HEK293 (cell line): Measurements from ENCODE around the gene ISOC2.

ENCODE experiments used
- BCL11A ChIP-seq: fragments of 450-650 bp; formaldehyde crosslinking; IDR thresholded peaks from 2 replicates; pipeline ENCODE4 v1.5.1; 2016; ENCODE audit warnings: low read depth, missing biosample characterization, missing genetic modification characterization
- KLF10 ChIP-seq: fragments of 450-650 bp; IDR thresholded peaks from 2 replicates; pipeline ENCODE4 v1.5.1; 2018; ENCODE audit warnings: missing biosample characterization, mild to moderate bottlenecking, missing genetic modification characterization
- KLF9 ChIP-seq: fragments of 450-650 bp; formaldehyde crosslinking; IDR thresholded peaks from 2 replicates; pipeline ENCODE4 v1.5.1; 2016; ENCODE audit warnings: missing biosample characterization, missing genetic modification characterization, low read depth
- MYNN ChIP-seq: fragments of 450-650 bp; formaldehyde crosslinking; IDR thresholded peaks from 2 replicates; pipeline ENCODE4 v1.5.1; 2016; ENCODE audit warnings: missing biosample characterization, missing genetic modification characterization, borderline replicate concordance
- PRDM4 ChIP-seq: fragments of 450-650 bp; formaldehyde crosslinking; IDR thresholded peaks from 2 replicates; pipeline ENCODE4 v1.5.1; 2017; ENCODE audit warnings: missing biosample characterization, missing genetic modification characterization
- PRDM6 ChIP-seq: fragments of 450-650 bp; formaldehyde crosslinking; IDR thresholded peaks from 2 replicates; pipeline ENCODE4 v1.5.1; 2017; ENCODE audit warnings: missing biosample characterization, missing genetic modification characterization
- TSHZ1 ChIP-seq: fragments of 450-650 bp; formaldehyde crosslinking; IDR thresholded peaks from 2 replicates; pipeline ENCODE4 v1.5.1; 2016; ENCODE audit warnings: missing biosample characterization, missing genetic modification characterization, borderline replicate concordance
- ZBTB10 ChIP-seq: fragments of 450-650 bp; formaldehyde crosslinking; IDR thresholded peaks from 2 replicates; pipeline ENCODE4 v1.5.1; 2016; ENCODE audit warnings: missing biosample characterization, missing genetic modification characterization
- ZBTB11 ChIP-seq: fragments of 450-650 bp; formaldehyde crosslinking; conservative IDR thresholded peaks from 2 replicates; pipeline ENCODE4 v1.5.1; 2016; ENCODE audit warnings: low read depth, missing biosample characterization, missing genetic modification characterization
- ZBTB48 ChIP-seq: fragments of 450-650 bp; formaldehyde crosslinking; IDR thresholded peaks from 2 replicates; pipeline ENCODE4 v1.5.1; 2016; ENCODE audit warnings: missing biosample characterization, missing genetic modification characterization
- ZBTB8A ChIP-seq: fragments of 450-650 bp; formaldehyde crosslinking; IDR thresholded peaks from 2 replicates; pipeline ENCODE4 v1.5.1; 2016; ENCODE audit warnings: missing biosample characterization, missing genetic modification characterization
- ZIC2 ChIP-seq: fragments of 450-650 bp; formaldehyde crosslinking; IDR thresholded peaks from 2 replicates; pipeline ENCODE4 v1.5.1; 2016; ENCODE audit warnings: missing biosample characterization, missing genetic modification characterization
- ZNF138 ChIP-seq: fragments of 450-650 bp; formaldehyde crosslinking; IDR thresholded peaks from 2 replicates; pipeline ENCODE4 v1.5.1; 2016; ENCODE audit warnings: missing biosample characterization, missing genetic modification characterization, borderline replicate concordance
- ZNF16 ChIP-seq: fragments of 450-650 bp; formaldehyde crosslinking; IDR thresholded peaks from 2 replicates; pipeline ENCODE4 v1.5.1; 2016; ENCODE audit warnings: low read depth, missing biosample characterization, missing genetic modification characterization
- ZNF211 ChIP-seq: fragments of 450-650 bp; formaldehyde crosslinking; IDR thresholded peaks from 2 replicates; pipeline ENCODE4 v1.5.1; 2016; ENCODE audit warnings: low read depth, missing biosample characterization, missing genetic modification characterization
- ZNF549 ChIP-seq: fragments of 450-650 bp; IDR thresholded peaks from 2 replicates; pipeline ENCODE4 v1.5.1; 2018; ENCODE audit warnings: missing biosample characterization, missing genetic modification characterization, mild to moderate bottlenecking, inconsistent platforms, moderate library complexity
- ZNF561 ChIP-seq: fragments of 450-650 bp; IDR thresholded peaks from 2 replicates; pipeline ENCODE4 v1.5.1; 2018; ENCODE audit warnings: missing biosample characterization, missing genetic modification characterization, borderline replicate concordance
- ZNF791 ChIP-seq: fragments of 450-650 bp; formaldehyde crosslinking; IDR thresholded peaks from 2 replicates; pipeline ENCODE4 v1.5.1; 2016; ENCODE audit warnings: missing biosample characterization, missing genetic modification characterization
- TF ChIP-seq, protein P1 (sequence below): fragments of 450-650 bp; formaldehyde crosslinking; IDR thresholded peaks from 2 replicates; pipeline ENCODE4 v1.5.1; 2016; ENCODE audit warnings: missing biosample characterization, missing genetic modification characterization, low read depth
- TF ChIP-seq, protein P2 (sequence below): fragments of 450-650 bp; formaldehyde crosslinking; IDR thresholded peaks from 2 replicates; pipeline ENCODE4 v1.5.1; 2016; ENCODE audit warnings: missing biosample characterization, missing genetic modification characterization

The ISOC2 gene

DNA sequence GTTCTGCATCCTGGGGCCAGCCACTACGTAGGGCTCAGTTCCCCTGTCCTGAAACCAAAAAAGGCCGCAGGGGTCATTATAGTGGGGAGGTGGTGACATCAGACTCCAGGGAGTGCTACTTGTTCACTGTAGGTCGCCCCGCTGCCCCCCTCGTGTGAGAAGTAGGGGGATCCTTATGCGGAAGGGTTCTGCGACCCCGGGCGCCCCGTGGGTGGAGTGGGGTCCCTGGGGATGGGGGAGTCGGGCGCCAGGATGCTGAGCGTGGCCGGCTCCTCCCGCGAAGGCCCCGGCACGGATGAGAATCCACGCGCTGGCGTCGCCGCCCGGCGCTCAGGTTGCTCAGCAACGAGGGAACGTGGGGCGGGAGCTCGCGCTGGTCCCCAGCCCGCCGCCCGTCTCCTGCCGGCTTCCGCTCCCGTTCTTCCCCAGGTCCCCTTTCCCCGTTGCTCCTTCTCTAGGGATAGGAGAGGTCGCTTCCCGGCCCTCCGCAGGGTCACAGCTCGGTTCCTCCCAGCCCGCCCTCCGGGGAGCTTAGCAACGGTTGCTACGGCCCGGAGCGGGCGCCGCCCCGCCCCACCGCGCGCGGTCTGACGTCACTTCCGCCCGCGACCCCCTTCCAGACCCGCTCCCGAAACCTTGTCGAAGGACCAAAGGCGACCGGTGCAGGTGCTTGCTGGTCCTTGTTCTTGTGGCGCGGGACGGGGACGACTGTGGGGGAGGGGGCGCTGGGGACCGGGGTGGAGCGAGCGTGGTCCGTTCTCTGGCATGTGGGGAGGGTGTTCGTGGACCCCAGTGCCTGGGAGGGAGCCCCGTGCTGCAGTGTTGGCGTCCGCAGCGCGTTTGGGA, 23.4 kb upstream of the ISOC2 start, which contains the start of gene NAT14 (continued):
- TF ChIP-seq PRDM6 (tag by site-specific recombination) = no peak
- TF ChIP-seq TSHZ1 = no peak
- TF ChIP-seq, protein P1, sequence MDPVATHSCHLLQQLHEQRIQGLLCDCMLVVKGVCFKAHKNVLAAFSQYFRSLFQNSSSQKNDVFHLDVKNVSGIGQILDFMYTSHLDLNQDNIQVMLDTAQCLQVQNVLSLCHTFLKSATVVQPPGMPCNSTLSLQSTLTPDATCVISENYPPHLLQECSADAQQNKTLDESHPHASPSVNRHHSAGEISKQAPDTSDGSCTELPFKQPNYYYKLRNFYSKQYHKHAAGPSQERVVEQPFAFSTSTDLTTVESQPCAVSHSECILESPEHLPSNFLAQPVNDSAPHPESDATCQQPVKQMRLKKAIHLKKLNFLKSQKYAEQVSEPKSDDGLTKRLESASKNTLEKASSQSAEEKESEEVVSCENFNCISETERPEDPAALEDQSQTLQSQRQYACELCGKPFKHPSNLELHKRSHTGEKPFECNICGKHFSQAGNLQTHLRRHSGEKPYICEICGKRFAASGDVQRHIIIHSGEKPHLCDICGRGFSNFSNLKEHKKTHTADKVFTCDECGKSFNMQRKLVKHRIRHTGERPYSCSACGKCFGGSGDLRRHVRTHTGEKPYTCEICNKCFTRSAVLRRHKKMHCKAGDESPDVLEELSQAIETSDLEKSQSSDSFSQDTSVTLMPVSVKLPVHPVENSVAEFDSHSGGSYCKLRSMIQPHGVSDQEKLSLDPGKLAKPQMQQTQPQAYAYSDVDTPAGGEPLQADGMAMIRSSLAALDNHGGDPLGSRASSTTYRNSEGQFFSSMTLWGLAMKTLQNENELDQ = no peak
- peak; percentile 42; the same call in 1 of the 2 replicates for TF ChIP-seq ZNF561 (tag by site-specific recombination)
- no peak for TF ChIP-seq PRDM4 (tag by site-specific recombination)
- peak; percentile 41 for TF ChIP-seq ZIC2
- no peak for TF ChIP-seq ZNF16 (tag by site-specific recombination)
- TF ChIP-seq BCL11A (tag by site-specific recombination) = no peak
- peak; percentile 66 for TF ChIP-seq ZBTB48 (tag by site-specific recombination)
- TF ChIP-seq ZNF549 (tag by site-specific recombination) = no peak
- TF ChIP-seq KLF10 (tag by site-specific recombination) = no peak
- TF ChIP-seq, protein P2, sequence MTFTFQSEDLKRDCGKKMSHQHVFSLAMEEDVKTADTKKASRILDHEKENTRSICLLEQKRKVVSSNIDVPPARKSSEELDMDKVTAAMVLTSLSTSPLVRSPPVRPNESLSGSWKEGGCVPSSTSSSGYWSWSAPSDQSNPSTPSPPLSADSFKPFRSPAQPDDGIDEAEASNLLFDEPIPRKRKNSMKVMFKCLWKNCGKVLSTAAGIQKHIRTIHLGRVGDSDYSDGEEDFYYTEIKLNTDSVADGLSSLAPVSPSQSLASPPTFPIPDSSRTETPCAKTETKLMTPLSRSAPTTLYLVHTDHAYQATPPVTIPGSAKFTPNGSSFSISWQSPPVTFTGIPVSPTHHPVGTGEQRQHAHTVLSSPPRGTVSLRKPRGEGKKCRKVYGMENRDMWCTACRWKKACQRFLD = no peak
- no peak for TF ChIP-seq ZNF211 (tag by site-specific recombination)
- no peak for TF ChIP-seq ZNF791
- no peak for TF ChIP-seq ZNF138 (tag by site-specific recombination)
- TF ChIP-seq KLF9 (tag by site-specific recombination) = peak; percentile 68; the same call in 1 of the 2 replicates
- TF ChIP-seq ZBTB10 = no peak
- TF ChIP-seq MYNN (tag by site-specific recombination) = peak; percentile 90; the same call in 1 of the 2 replicates
- TF ChIP-seq ZBTB11 (tag by site-specific recombination) = peak; percentile 81
- 0 out of 2 replicates have a peak, but pooled peaks have one; percentile 22 for TF ChIP-seq ZBTB8A (tag by site-specific recombination)
